NOMO-1 treated with dmso at 0.1 percent for 144 hours (cell line): Measurements from ENCODE around the gene HDAC4.

Experiments used
- DNase-seq: peaks from one replicate; lab custom pipeline; 2025; ENCODE audit not compliant: unreplicated experiment; lab: John Stamatoyannopoulos, UW

HDAC4 gene

GRCh38 chr2:239311132-239312040 lies 89.4 kb downstream of the HDAC4 start:
- DNase-seq, result no peak

- DNase-seq, result no peak
Measured at GRCh38 chr2:239310401-239311061, 90.3 kb downstream of the HDAC4 start.

- DNase-seq, result no peak
Measured at GRCh38 chr2:239309398-239310245, 91.2 kb downstream of the HDAC4 start.

- no peak for DNase-seq
Measured at GRCh38 chr2:239308661-239309397, 92.0 kb downstream of the HDAC4 start.

- no peak for DNase-seq
Measured at GRCh38 chr2:239307921-239308613, 92.8 kb downstream of the HDAC4 start.

- DNase-seq, result no peak
Measured at GRCh38 chr2:239307221-239307569, 93.6 kb downstream of the HDAC4 start.

GRCh38 chr2:239306274-239307220 lies 94.3 kb downstream of the HDAC4 start:
- no peak for DNase-seq

GRCh38 chr2:239305771-239306170 lies 95.0 kb downstream of the HDAC4 start:
- no peak for DNase-seq

- no peak for DNase-seq
Measured at GRCh38 chr2:239305222-239305575, 95.6 kb downstream of the HDAC4 start.

GRCh38 chr2:239304533-239305221 lies 96.1 kb downstream of the HDAC4 start:
- no peak for DNase-seq

- no peak for DNase-seq
Measured at GRCh38 chr2:239303711-239304532, 96.9 kb downstream of the HDAC4 start.

GRCh38 chr2:239302808-239303557 lies 97.8 kb downstream of the HDAC4 start:
- peak; percentile 48 for DNase-seq

- no peak for DNase-seq
Measured at GRCh38 chr2:239302083-239302807, 98.6 kb downstream of the HDAC4 start.

GRCh38 chr2:239300871-239301735 lies 99.7 kb downstream of the HDAC4 start:
- no peak for DNase-seq

GRCh38 chr2:239300242-239300641 lies 100.6 kb downstream of the HDAC4 start:
- DNase-seq, result no peak
